H1 (cell line): ENCODE data around the gene PDE4D. TPM values are rescaled to one million over a fixed set of nuclear protein-coding genes. Genes with fewer than 3 reads are reported as not detected.

Source experiments
- CTCF ChIA-PET: fragments of 300-600 bp; sonication (Branson Sonifier 250); formaldehyde crosslinking; loops from one replicate; lab custom pipeline; 2021; ENCODE audit not compliant: partially characterized antibody; lab: Charles Lee
- POLR2A ChIA-PET: fragments of 300-600 bp; sonication (Branson Sonifier 250); formaldehyde crosslinking; loops from one replicate; lab custom pipeline; 2021; ENCODE audit warnings: inconsistent platforms; ENCODE audit not compliant: partially characterized antibody; lab: Charles Lee
- DNase-seq, 2 experiments: peaks; one replicate each; pipeline versions ENCODE4 v3.0.0 to v3.0.0-alpha.2; 2010 to 2022; ENCODE audit warnings: low spot score in 2 of 2, low read depth in 1 of 2, mixed read lengths in 1 of 2
- FAIRE-seq: peaks from 2 replicates; lab custom pipeline; 2011; peaks lifted over from hg19 to GRCh38; lab: Jason Lieb, UNC
- H2AFZ ChIP-seq: 2 replicates; pipeline ENCODE4 v1.8.1; 2012; ENCODE audit warnings: low read length, inconsistent platforms
- H2AK5ac ChIP-seq: 2 replicates; pipeline ENCODE4 v1.6.1; 2013; ENCODE audit warnings: low read depth, low read length
- H2BK120ac ChIP-seq: replicated peaks from 2 replicates; pipeline ENCODE3; 2013; ENCODE audit warnings: low read depth, low read length, inconsistent platforms
- H2BK12ac ChIP-seq: 2 replicates; pipeline ENCODE4 v1.6.1; 2013; ENCODE audit warnings: low read depth, low read length
- H2BK15ac ChIP-seq: 2 replicates; pipeline ENCODE4 v1.6.1; 2013; ENCODE audit warnings: low read length
- H2BK20ac ChIP-seq: 2 replicates; pipeline ENCODE4 v1.6.1; 2013; ENCODE audit warnings: low read length
- H2BK5ac ChIP-seq: 2 replicates; pipeline ENCODE4 v1.6.1; 2013; ENCODE audit warnings: low read depth, low read length
- H3K14ac ChIP-seq: 2 replicates; pipeline ENCODE4 v1.6.1; 2013; ENCODE audit warnings: inconsistent platforms; ENCODE audit not compliant: insufficient read length
- H3K18ac ChIP-seq: 2 replicates; pipeline ENCODE4 v1.6.1; 2013; ENCODE audit warnings: low read length; ENCODE audit errors: extremely low read depth
- H3K23ac ChIP-seq: 2 replicates; pipeline ENCODE4 v1.6.1; 2013; ENCODE audit warnings: inconsistent platforms; ENCODE audit not compliant: insufficient read length
- H3K23me2 ChIP-seq: 2 replicates; pipeline ENCODE4 v1.6.1; 2013; ENCODE audit warnings: low read depth, low read length
- H3K27ac ChIP-seq: 2 replicates; pipeline ENCODE4 v1.6.1; 2011; ENCODE audit warnings: low read depth, low read length, inconsistent platforms
- H3K27me3 ChIP-seq, 4 experiments: replicated peaks in 1 of 4; 1 replicate in 1 of 4; 2 replicates in 3 of 4; pipeline versions ENCODE4 v1.6.1 to v1.8.1; 2011 to 2013; ENCODE audit warnings: low read length in 3 of 4, mild to moderate bottlenecking in 3 of 4, inconsistent platforms in 2 of 4, mixed read lengths in 2 of 4, moderate library complexity in 1 of 4; ENCODE audit not compliant: control insufficient read depth in 3 of 4, insufficient read depth in 3 of 4; ENCODE audit errors: extremely low read depth in 1 of 4
- H3K36me3 ChIP-seq, 4 experiments: 2 replicates each; pipeline versions ENCODE4 v1.6.1 to v1.8.1; 2011 to 2013; ENCODE audit warnings: mild to moderate bottlenecking in 4 of 4, low read length in 3 of 4, moderate library complexity in 2 of 4, control low read depth in 1 of 4, inconsistent platforms in 1 of 4; ENCODE audit not compliant: insufficient read depth in 4 of 4, control insufficient read depth in 2 of 4
- H3K4ac ChIP-seq: replicated peaks from 2 replicates; pipeline ENCODE3; 2013; ENCODE audit warnings: low read length, low read depth, mixed read lengths, inconsistent platforms; ENCODE audit not compliant: insufficient read length
- H3K4me1 ChIP-seq, 4 experiments: replicated peaks in 1 of 4; 1 replicate in 1 of 4; 2 replicates in 3 of 4; pipeline versions ENCODE4 v1.6.1 to v1.8.1; 2011 to 2013; ENCODE audit warnings: low read length in 3 of 4, inconsistent platforms in 2 of 4, mixed read lengths in 1 of 4; ENCODE audit not compliant: insufficient read depth in 4 of 4, control insufficient read depth in 3 of 4
- H3K4me2 ChIP-seq, 2 experiments: 2 replicates each; pipeline versions ENCODE4 v1.6.1 to v1.8.1; 2011 to 2013; ENCODE audit warnings: low read depth in 2 of 2, low read length in 2 of 2, control low read depth in 1 of 2, inconsistent platforms in 1 of 2, mild to moderate bottlenecking in 1 of 2; ENCODE audit not compliant: insufficient read depth in 1 of 2
- H3K4me3 ChIP-seq, 4 experiments: fragments of 200-600, 300-600 bp in 1 of 4; sonication (generic), shearing (Covaris generic), sonication (Bioruptor Twin) in 1 of 4; 2 replicates each; pipeline versions ENCODE4 v1.5.1 to v1.8.1; 2011 to 2016; ENCODE audit warnings: low read length in 4 of 4, low read depth in 3 of 4, control low read depth in 2 of 4, inconsistent platforms in 2 of 4, mild to moderate bottlenecking in 2 of 4, mixed read lengths in 1 of 4, moderate library complexity in 1 of 4; ENCODE audit not compliant: insufficient read depth in 2 of 4; ENCODE audit errors: extremely low read depth in 1 of 4
- H3K56ac ChIP-seq: replicated peaks from 2 replicates; pipeline ENCODE3; 2013; ENCODE audit warnings: low read depth, mild to moderate bottlenecking, mixed read lengths, low read length, inconsistent platforms; ENCODE audit not compliant: insufficient read length
- H3K79me1 ChIP-seq: 2 replicates; pipeline ENCODE4 v1.6.1; 2013; ENCODE audit warnings: low read depth, low read length, control low read depth
- H3K79me2 ChIP-seq, 2 experiments: 2 replicates each; pipeline versions ENCODE4 v1.6.1 to v1.8.1; 2012 to 2013; ENCODE audit warnings: low read length in 2 of 2, mild to moderate bottlenecking in 2 of 2, inconsistent platforms in 1 of 2; ENCODE audit not compliant: insufficient read depth in 2 of 2, control insufficient read depth in 1 of 2
- H3K9ac ChIP-seq, 4 experiments: replicated peaks in 1 of 4; 1 replicate in 1 of 4; 2 replicates in 3 of 4; pipeline versions ENCODE4 v1.6.1 to v1.8.1; 2011 to 2013; ENCODE audit warnings: low read depth in 3 of 4, low read length in 3 of 4, control low read depth in 2 of 4, mild to moderate bottlenecking in 2 of 4, moderate library complexity in 2 of 4, inconsistent platforms in 1 of 4; ENCODE audit errors: extremely low read depth in 1 of 4
- H3K9me3 ChIP-seq, 2 experiments: 2 replicates each; pipeline versions ENCODE4 v1.6.1 to v1.8.1; 2012 to 2013; ENCODE audit warnings: mild to moderate bottlenecking in 2 of 2, moderate library complexity in 2 of 2, control low read depth in 1 of 2, inconsistent platforms in 1 of 2, low read depth in 1 of 2, low read length in 1 of 2, mixed read lengths in 1 of 2; ENCODE audit not compliant: insufficient read depth in 2 of 2
- H4K20me1 ChIP-seq, 2 experiments: replicated peaks in 1 of 2; 2 replicates each; pipeline versions ENCODE3 to v1.8.1; 2011 to 2013; ENCODE audit warnings: inconsistent platforms in 2 of 2, low read length in 2 of 2, mild to moderate bottlenecking in 1 of 2; ENCODE audit not compliant: insufficient read depth in 2 of 2, control insufficient read depth in 1 of 2
- H4K5ac ChIP-seq: 2 replicates; pipeline ENCODE4 v1.6.1; 2013; ENCODE audit warnings: low read length, low read depth, mixed read lengths, inconsistent platforms; ENCODE audit not compliant: insufficient read length
- H4K8ac ChIP-seq: 2 replicates; pipeline ENCODE4 v1.8.0; 2013; ENCODE audit warnings: mild to moderate bottlenecking, moderate library complexity, low read length, inconsistent platforms; ENCODE audit not compliant: insufficient read depth; ENCODE audit errors: extremely low read depth
- H4K91ac ChIP-seq: replicated peaks from 2 replicates; pipeline ENCODE3; 2013; ENCODE audit warnings: low read length, mixed read lengths, inconsistent platforms; ENCODE audit not compliant: insufficient read length
- BACH1 ChIP-seq: IDR thresholded peaks from 2 replicates; pipeline ENCODE4 v1.6.1; 2012; ENCODE audit warnings: low read length, improper control_type of control experiment
- E2F6 ChIP-seq: IDR thresholded peaks from 2 replicates; pipeline ENCODE4 v1.6.1; 2012; ENCODE audit warnings: inconsistent platforms
- FOSL1 ChIP-seq: IDR thresholded peaks from 2 replicates; pipeline ENCODE4 v1.6.1; 2011; ENCODE audit warnings: mild to moderate bottlenecking, low read depth, low read length, moderate library complexity; ENCODE audit not compliant: insufficient read depth
- RNF2 ChIP-seq: fragments of 200-900, 300-1000 bp; sonication (generic); IDR thresholded peaks from 2 replicates; pipeline ENCODE4 v1.7.1; 2016; ENCODE audit warnings: borderline replicate concordance, low read depth, mild to moderate bottlenecking, antibody characterized with exemption, low read length; ENCODE audit not compliant: poor library complexity, severe bottlenecking; ENCODE audit errors: missing control alignments
- RXRA ChIP-seq: IDR thresholded peaks from 2 replicates; pipeline ENCODE4 v1.6.1; 2011; ENCODE audit warnings: low read depth, mild to moderate bottlenecking, low read length, moderate library complexity; ENCODE audit not compliant: insufficient read depth
- YY1 ChIP-seq: IDR thresholded peaks from 2 replicates; pipeline ENCODE4 v1.6.1; 2011; ENCODE audit warnings: low read depth, mild to moderate bottlenecking, low read length
- WGBS, 2 experiments: shearing (Covaris generic) in 1 of 2; methylation state at CpG; one replicate each; pipeline versions ENCODE4 v1.1.6 to v1.1.7; 2013 to 2015; ENCODE audit warnings: low lambda C conversion rate in 2 of 2, mixed read lengths in 2 of 2, inconsistent platforms in 1 of 2, low coverage in 1 of 2, missing lambda C conversion rate in 1 of 2; ENCODE audit not compliant: insufficient replicate concordance in 2 of 2, insufficient coverage in 1 of 2, insufficient read length in 1 of 2; ENCODE audit errors: extremely low coverage in 1 of 2, missing lambda C conversion rate in 1 of 2; 5-methylcytosine and 5-hydroxymethylcytosine counted together
- polyA plus RNA-seq, 7 experiments: library from polyadenylated mRNA; depleted of rRNA in 3 of 7; stranded (reverse) in 5 of 7; unstranded in 2 of 7; fragments of >200 nt in 5 of 7; fragments of 200-250 nt in 2 of 7; gene quantifications; 1 replicate in 5 of 7; 2 replicates in 1 of 7; 4 replicates in 1 of 7; pipeline versions ENCODE4 v1.2.1 to v1.2.3, GENCODE V29; 2011 to 2013; ENCODE audit warnings: missing spikeins in 2 of 7, mixed read lengths in 2 of 7
- total RNA-seq: library from RNA; stranded (reverse); fragmentation: NEBNext Ultra II Directional; extraction: Animal tissue kit (Norgen Biotek cat#: 25700); gene quantifications from 2 replicates; pipeline ENCODE4 v1.2.1, GENCODE V29; 2021

PDE4D gene
- total and polyA plus RNA-seq, 2 of the 8 experiments (the other 6 are each of a cell fraction or from before 2014, with no cell fraction given) = 2.3 to 3.7 TPM

GRCh38 chr5:59537961-59538749 is 355.4 kb downstream of the PDE4D start:
- Histone ChIP-seq H3K4ac (no peak overlapping the region), H3K79me2 (no peaks in the 10 kb centered on the region), H3K36me3 (no peaks in the 10 kb centered on the region), H4K8ac (no peak overlapping the region), H3K4me3 (no peak overlapping the region), H2BK15ac (no peak overlapping the region), H2AK5ac (no peak overlapping the region), H2BK12ac (no peak overlapping the region), H4K91ac (no peak overlapping the region), H3K56ac (no peak overlapping the region), H2BK5ac (no peak overlapping the region), H2BK20ac (no peak overlapping the region), H3K14ac (no peak overlapping the region), H3K9me3 (no peaks in the 10 kb centered on the region), H4K20me1 (no peaks in the 10 kb centered on the region), H4K5ac (no peak overlapping the region), H3K27ac (no peak overlapping the region), H2BK120ac (no peak overlapping the region), H3K27me3 (no peaks in the 10 kb centered on the region), H3K4me1 (no peaks in the 10 kb centered on the region), H3K18ac (no peak overlapping the region), H3K23me2 (no peaks in the 10 kb centered on the region), H3K23ac (no peak overlapping the region), H2AFZ (no peak overlapping the region), H3K79me1 (no peaks in the 10 kb centered on the region), H3K4me2 (no peak overlapping the region), H3K9ac (no peak overlapping the region)
- no peak for DNase-seq
- no peak for FAIRE-seq
- ChIA-PET POLR2A (no interaction called here), CTCF (interaction anchor here (0.8 to 2.0 kb wide), 2 partner anchors 8 to 12 kb away, joined by 3 to 4 read pairs; no protein-coding TSS in a partner anchor)
- TF ChIP-seq FOSL1 = no peak
- no peak for TF ChIP-seq YY1
- no peak for TF ChIP-seq RNF2
- no peak for TF ChIP-seq E2F6
- TF ChIP-seq RXRA = no peak
- TF ChIP-seq BACH1 = no peak
- WGBS, 2 experiments = 88% methylated on average over 6 of the region's 6 CpGs; no CpG with 5 or more reads in 1 of the 2 experiments
